Testis (tissue), 3 donors: ENCODE measurements around the gene CEP350. TPM values are rescaled to one million over a fixed set of nuclear protein-coding genes. Genes with fewer than 3 reads are reported as not detected.

ENCODE experiments used
- DNase-seq: peaks from one replicate; pipeline ENCODE4 v3.0.0-alpha.2; 2019
- H3K27ac ChIP-seq, 2 donors: fragments of 200-600 bp; sonication (generic); one replicate each; pipeline ENCODE4 v1.5.1; 2019
- H3K27me3 ChIP-seq: fragments of 200-600 bp; sonication (generic); one replicate; pipeline ENCODE4 v1.5.1; 2019
- H3K36me3 ChIP-seq: fragments of 200-600 bp; sonication (generic); one replicate; pipeline ENCODE4 v1.5.1; 2017; ENCODE audit warnings: low read depth; ENCODE audit errors: missing control alignments
- H3K4me1 ChIP-seq: fragments of 200-600 bp; sonication (generic); one replicate; pipeline ENCODE4 v1.5.1; 2019
- H3K4me3 ChIP-seq, 2 donors: fragments of 200-600 bp; sonication (generic); one replicate each; pipeline ENCODE4 v1.5.1; 2017 to 2019
- H3K9me3 ChIP-seq: fragments of 200-600 bp; sonication (generic); one replicate; pipeline ENCODE4 v1.5.1; 2017
- CTCF ChIP-seq, 3 experiments: fragments of 450-650 bp in 2 of 3; fragments of 200-600 bp in 1 of 3; sonication (generic) in 1 of 3; IDR thresholded peaks; one replicate each; pipeline ENCODE4 v1.5.1; 2016 to 2019; ENCODE audit warnings: antibody characterized with exemption in 3 of 3, mild to moderate bottlenecking in 2 of 3, moderate library complexity in 1 of 3
- POLR2A ChIP-seq: fragments of 450-650 bp; IDR thresholded peaks from one replicate; pipeline ENCODE4 v1.6.1; 2017; ENCODE audit warnings: antibody characterized with exemption, mild to moderate bottlenecking, moderate library complexity
- WGBS, 2 donors: methylation state at CpG; one replicate each; pipeline ENCODE4 v1.1.5; 2018; 5-methylcytosine and 5-hydroxymethylcytosine counted together
- intact Hi-C: fragments of 100-400 bp; cut with DNase I; formaldehyde crosslinking; loops from one replicate; pipeline ENCODE4 v1.15.1; 2023; ENCODE audit warnings: low total_unique reads
- polyA plus RNA-seq: library from polyadenylated mRNA; stranded (reverse); fragments of 350-450 nt; fragmentation: Illumina TruSeq; extraction: RNeasy Lipid Tissue Mini Kit (QIAGEN cat#74804); gene quantifications from one replicate; pipeline ENCODE4 v1.2.3, GENCODE V29; 2014; ENCODE audit warnings: low read depth, low replicate concordance; ENCODE audit not compliant: insufficient read depth
- total RNA-seq, 2 donors: library from RNA; depleted of rRNA; stranded (reverse); fragments of >200 nt; gene quantifications; one replicate each; pipeline ENCODE4 v1.2.3, GENCODE V29; 2016

CEP350 gene
- total and polyA plus RNA-seq, 3 donors from 2014 or later: 89.4 to 177 (median 104) TPM

GRCh38 chr1:180112091-180112490 is 157.5 kb downstream of the CEP350 start:
- intact Hi-C loops: loop anchor here (10.0 kb wide), 1 partner anchor 63 kb away; no protein-coding TSS in a partner anchor
- DNase-seq: no peak
- Histone ChIP-seq H3K9me3 (no peaks in the 10 kb centered on the region), H3K27me3 (no peaks in the 10 kb centered on the region), H3K4me3 (no peak overlapping the region), H3K27ac (peak overlapping the region in 1 of 2 donors; percentile 13), H3K4me1 (peaks cover 24% of the 10 kb centered on the region), H3K36me3 (no peaks in the 10 kb centered on the region)
- TF ChIP-seq CTCF (IDR thresholded peaks at IDR 0.05): no peak
- no peak for TF ChIP-seq POLR2A
- WGBS, 2 donors: 91 to 96% methylated on average over 2 of the region's 2 CpGs

- TF ChIP-seq CTCF (IDR thresholded peaks at IDR 0.05) (no peak), POLR2A (no peak)
- 39 to 53% methylated on average over 2 of the region's 2 CpGs for WGBS, 2 donors
- no peak overlapping the region for H3K4me3 ChIP-seq
- intact Hi-C loops: loop anchor here (10.0 kb wide), 1 partner anchor 62 kb away; no protein-coding TSS in a partner anchor
- no peaks in the 10 kb centered on the region for H3K9me3 ChIP-seq
- no peaks in the 10 kb centered on the region for H3K36me3 ChIP-seq
- DNase-seq: peak; percentile 50
- peaks cover 34% of the 10 kb centered on the region for H3K4me1 ChIP-seq
- H3K27ac ChIP-seq: peak overlapping the region; percentile 5 to 40
- no peaks in the 10 kb centered on the region for H3K27me3 ChIP-seq
Measured at GRCh38 chr1:180112984-180113647, 158.5 kb downstream of the CEP350 start.

GRCh38 chr1:180114396-180114945 is 159.9 kb downstream of the CEP350 start:
- no peak overlapping the region for H3K4me3 ChIP-seq
- no peaks in the 10 kb centered on the region for H3K27me3 ChIP-seq
- H3K4me1 ChIP-seq: peaks cover 34% of the 10 kb centered on the region
- H3K36me3 ChIP-seq: no peaks in the 10 kb centered on the region
- 62 to 67% methylated on average over 4 of the region's 4 CpGs for WGBS, 2 donors
- TF ChIP-seq POLR2A: no peak
- no peak for TF ChIP-seq CTCF (IDR thresholded peaks at IDR 0.05)
- no peak overlapping the region for H3K27ac ChIP-seq
- DNase-seq: no peak
- H3K9me3 ChIP-seq: no peaks in the 10 kb centered on the region
- intact Hi-C loops: loop anchor here (10.0 kb wide), 1 partner anchor 60 kb away; no protein-coding TSS in a partner anchor

- Histone ChIP-seq H3K27ac (peak overlapping the region; percentile 2 to 74), H3K4me1 (peaks cover 34% of the 10 kb centered on the region), H3K27me3 (no peaks in the 10 kb centered on the region), H3K9me3 (no peaks in the 10 kb centered on the region), H3K4me3 (no peak overlapping the region), H3K36me3 (no peaks in the 10 kb centered on the region)
- DNase-seq: peak; percentile 91
- 23 to 26% methylated on average over 14 of the region's 14 CpGs for WGBS, 2 donors
- intact Hi-C loops: loop anchor here (10.0 kb wide), 1 partner anchor 58 kb away; no protein-coding TSS in a partner anchor
- no peak for TF ChIP-seq POLR2A
- TF ChIP-seq CTCF (IDR thresholded peaks at IDR 0.05): no peak
Measured at GRCh38 chr1:180116964-180117763, 162.6 kb downstream of the CEP350 start.
